K562 (cell line): Measurements from ENCODE around the gene OR2M4. TPM values are rescaled to one million over a fixed set of nuclear protein-coding genes. Genes with fewer than 3 reads are reported as not detected.
A peak's percentile ranks its signal among the peaks of the same experiment; 100 is the strongest.

Experiments used
- ATAC-seq: fragments of 200-7000 bp; cut with Tn5 transposase; 3 replicates; pipeline ENCODE4 v1.9.1; 2020; ENCODE audit warnings: moderate library complexity
- BruUV-seq: library from RNA; stranded (reverse); fragments of 400-500 nt; replicated peaks from 2 replicates; lab custom pipeline; 2021; lab: Mats Ljungman, UMichigan
- CTCF ChIA-PET: fragments of 300-600 bp; formaldehyde crosslinking; extraction: SDS; loops from one replicate; lab custom pipeline; 2021; ENCODE audit warnings: low intra/inter-chr PET ratio; lab: Yijun Ruan, JAX
- POLR2A ChIA-PET: fragments of 300-600, 350-650 bp; sonication (Branson Sonifier 250); formaldehyde crosslinking; extraction: SDS; loops from one replicate; lab custom pipeline; 2021; ENCODE audit warnings: antibody characterized with exemption, inconsistent platforms; lab: Yijun Ruan, JAX
- DNase-seq, 4 experiments: peaks; one replicate each; pipeline versions ENCODE4 v3.0.0 to v3.0.0-alpha.2; 2011 to 2018; ENCODE audit warnings: low spot score in 3 of 4, mixed read lengths in 3 of 4; ENCODE audit errors: extremely low read depth in 1 of 4
- FAIRE-seq: peaks from 2 replicates; lab custom pipeline; 2011; peaks lifted over from hg19 to GRCh38; lab: Jason Lieb, UNC
- H2AFZ ChIP-seq: 2 replicates; pipeline ENCODE4 v1.6.0; 2011; ENCODE audit warnings: low read depth, low read length, control low read depth, inconsistent platforms
- H3K27ac ChIP-seq: fragments of 200-600 bp; 3 replicates; pipeline ENCODE4 v1.8.0; 2011; ENCODE audit warnings: low read depth, mild to moderate bottlenecking, control low read depth, inconsistent platforms, low read length, moderate library complexity, mixed read lengths; ENCODE audit errors: extremely low read depth
- H3K27me3 ChIP-seq, 2 experiments: fragments of 300-600 bp in 1 of 2; 2 replicates in 1 of 2; 3 replicates in 1 of 2; pipeline versions ENCODE4 v1.6.0 to v1.8.0; 2011; ENCODE audit warnings: inconsistent platforms in 2 of 2, low read length in 2 of 2, mild to moderate bottlenecking in 1 of 2, mixed read lengths in 1 of 2, moderate library complexity in 1 of 2; ENCODE audit not compliant: control insufficient read depth in 2 of 2, insufficient read depth in 2 of 2
- H3K36me3 ChIP-seq: fragments of 300-600 bp; 3 replicates; pipeline ENCODE4 v1.8.0; 2011; ENCODE audit warnings: mild to moderate bottlenecking, low read length, inconsistent platforms; ENCODE audit not compliant: control insufficient read depth, insufficient read depth
- H3K4me1 ChIP-seq, 2 experiments: fragments of 200-600 bp in 1 of 2; replicated peaks in 1 of 2; 2 replicates in 1 of 2; 3 replicates in 1 of 2; pipeline versions ENCODE4 v1.5.1 to v1.8.0; 2011; ENCODE audit warnings: inconsistent platforms in 2 of 2, low read length in 2 of 2, mild to moderate bottlenecking in 1 of 2, mixed read lengths in 1 of 2, moderate library complexity in 1 of 2; ENCODE audit not compliant: control insufficient read depth in 2 of 2, insufficient read depth in 2 of 2
- H3K4me2 ChIP-seq: 2 replicates; pipeline ENCODE4 v1.6.1; 2011; ENCODE audit warnings: low read length, control low read depth, inconsistent platforms, mixed read lengths; ENCODE audit not compliant: insufficient read depth
- H3K4me3 ChIP-seq: fragments of 200-600 bp; sonication (generic), shearing (Covaris generic); 2 replicates; pipeline ENCODE4 v1.5.1; 2016; ENCODE audit warnings: control low read depth, inconsistent platforms
- H3K79me2 ChIP-seq: fragments of 200-600 bp; 3 replicates; pipeline ENCODE4 v1.8.0; 2011; ENCODE audit warnings: low read length, inconsistent platforms; ENCODE audit not compliant: control insufficient read depth, insufficient read depth
- H3K9ac ChIP-seq, 2 experiments: 2 replicates each; pipeline versions ENCODE4 v1.6.0 to v1.6.1; 2011; ENCODE audit warnings: low read depth in 2 of 2, low read length in 2 of 2, control low read depth in 1 of 2, inconsistent platforms in 1 of 2, mild to moderate bottlenecking in 1 of 2, mixed read lengths in 1 of 2; ENCODE audit not compliant: insufficient read depth in 1 of 2
- H3K9me1 ChIP-seq: one replicate; pipeline ENCODE4 v1.6.0; 2011; ENCODE audit warnings: inconsistent platforms, mild to moderate bottlenecking, low read length, moderate library complexity; ENCODE audit not compliant: control insufficient read depth, insufficient read depth
- H3K9me3 ChIP-seq: replicated peaks from 2 replicates; pipeline ENCODE4 v1.5.1; 2011; ENCODE audit warnings: low read depth, low read length, inconsistent platforms; ENCODE audit not compliant: control insufficient read depth, insufficient read depth
- H4K20me1 ChIP-seq: replicated peaks from 2 replicates; pipeline ENCODE4 v1.6.1; 2011; ENCODE audit warnings: low read length, inconsistent platforms, mixed read lengths; ENCODE audit not compliant: control insufficient read depth, insufficient read depth
- PURB ChIP-seq: sonication (generic); formaldehyde crosslinking; IDR thresholded peaks from 2 replicates; pipeline ENCODE4 v1.9.0; 2021; ENCODE audit warnings: low read depth, mild to moderate bottlenecking, missing genetic modification reagents
- ZNF316 ChIP-seq: fragments of 450-650 bp; IDR thresholded peaks from 2 replicates; pipeline ENCODE4 v1.6.1; 2016
- WGBS: fragments of 100-300 bp; shearing (Covaris generic); methylation state at CpG from one replicate; pipeline ENCODE4 v1.1.6; 2016; ENCODE audit warnings: low coverage, mixed read lengths; ENCODE audit not compliant: insufficient coverage; ENCODE audit errors: missing lambda C conversion rate; 5-methylcytosine and 5-hydroxymethylcytosine counted together
- in situ Hi-C: fragments of 300-500 bp; cut with MboI; formaldehyde crosslinking; loops from 4 replicates; pipeline ENCODE4 v1.15.0; 2018; ENCODE audit warnings: inconsistent platforms, mixed read lengths
- intact Hi-C: fragments of 100-400 bp; cut with micrococcal nuclease; formaldehyde crosslinking; loops from 2 replicates; pipeline ENCODE4 v1.14.2; 2022
- polyA plus RNA-seq, 8 experiments: library from polyadenylated mRNA; depleted of rRNA in 4 of 8; stranded (reverse) in 5 of 8; unstranded in 3 of 8; fragments of >200 nt; fragmentation: Nextera tagmentation in 2 of 8; fragmentation: Illumina TruSeq in 1 of 8; extraction: Ambion mirVana in 2 of 8; extraction: Trizol in 1 of 8; gene quantifications; 2 replicates each; pipeline versions ENCODE4 v1.2.1 to v1.2.3, GENCODE V29; 2011 to 2014; ENCODE audit warnings: inconsistent platforms in 1 of 8, missing spikeins in 1 of 8
- total RNA-seq, 7 experiments: library from RNA; depleted of rRNA in 6 of 7; stranded (reverse); fragments of >200 nt in 6 of 7; fragmentation: Illumina TruSeq in 2 of 7; extraction: Trizol in 2 of 7; gene quantifications; 2 replicates each; pipeline versions ENCODE4 v1.2.1 to v1.2.3, GENCODE V29; 2011 to 2021; ENCODE audit warnings: low replicate concordance in 1 of 7
- TF ChIP-seq, protein P1 (sequence below), 2 experiments: fragments of 450-650 bp; IDR thresholded peaks; 2 replicates each; pipeline ENCODE4 v1.6.1; 2018; ENCODE audit warnings: mild to moderate bottlenecking in 2 of 2, low read depth in 1 of 2; ENCODE audit not compliant: partially characterized antibody in 2 of 2

Gene OR2M4
- total and polyA plus RNA-seq, 9 of the 15 experiments (the other 6 are each of a cell fraction or from before 2014, with no cell fraction given): not detected

DNA sequence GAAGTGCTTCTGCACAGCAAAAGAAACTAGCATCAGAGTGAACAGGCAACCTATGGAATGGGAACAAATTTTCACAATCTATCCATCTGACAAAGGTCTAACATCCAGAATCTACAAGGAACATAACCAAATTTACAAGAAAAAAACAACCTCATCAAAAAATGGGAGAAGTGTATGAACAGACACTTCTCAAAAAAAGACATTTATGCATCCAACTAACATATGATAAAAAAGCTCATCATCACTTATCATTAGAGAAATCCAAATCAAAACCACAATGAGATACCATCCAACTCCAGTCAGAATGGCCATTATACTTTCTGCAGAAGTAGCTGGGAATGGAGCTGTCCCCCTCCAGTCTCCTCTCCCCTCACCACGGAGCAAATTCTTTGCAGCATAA, 37.1 kb upstream of the OR2M4 start:
- ChIA-PET CTCF (no interaction called here), POLR2A (no interaction called here)
- Histone ChIP-seq H3K4me1 (no peaks in the 10 kb centered on the region), H3K4me2 (no peak overlapping the region), H3K79me2 (no peaks in the 10 kb centered on the region), H3K36me3 (no peaks in the 10 kb centered on the region), H3K4me3 (no peak overlapping the region), H2AFZ (no peak overlapping the region), H3K9me1 (no peaks in the 10 kb centered on the region), H3K9me3 (no peaks in the 10 kb centered on the region; the same call in 1 of the 2 replicates), H4K20me1 (no peaks in the 10 kb centered on the region), H3K27me3 (no peaks in the 10 kb centered on the region), H3K9ac (no peak overlapping the region), H3K27ac (no peak overlapping the region)
- in situ Hi-C loops (no loop called here), intact Hi-C loops (no loop called here)
- no peak for ATAC-seq
- BruUV-seq: no TSS peak
- no peak for DNase-seq
- no peak for TF ChIP-seq PURB (CRISPR knock-in tag)
- TF ChIP-seq ZNF316: peak; percentile 30; the same call in 1 of the 2 replicates
- TF ChIP-seq, protein P1, sequence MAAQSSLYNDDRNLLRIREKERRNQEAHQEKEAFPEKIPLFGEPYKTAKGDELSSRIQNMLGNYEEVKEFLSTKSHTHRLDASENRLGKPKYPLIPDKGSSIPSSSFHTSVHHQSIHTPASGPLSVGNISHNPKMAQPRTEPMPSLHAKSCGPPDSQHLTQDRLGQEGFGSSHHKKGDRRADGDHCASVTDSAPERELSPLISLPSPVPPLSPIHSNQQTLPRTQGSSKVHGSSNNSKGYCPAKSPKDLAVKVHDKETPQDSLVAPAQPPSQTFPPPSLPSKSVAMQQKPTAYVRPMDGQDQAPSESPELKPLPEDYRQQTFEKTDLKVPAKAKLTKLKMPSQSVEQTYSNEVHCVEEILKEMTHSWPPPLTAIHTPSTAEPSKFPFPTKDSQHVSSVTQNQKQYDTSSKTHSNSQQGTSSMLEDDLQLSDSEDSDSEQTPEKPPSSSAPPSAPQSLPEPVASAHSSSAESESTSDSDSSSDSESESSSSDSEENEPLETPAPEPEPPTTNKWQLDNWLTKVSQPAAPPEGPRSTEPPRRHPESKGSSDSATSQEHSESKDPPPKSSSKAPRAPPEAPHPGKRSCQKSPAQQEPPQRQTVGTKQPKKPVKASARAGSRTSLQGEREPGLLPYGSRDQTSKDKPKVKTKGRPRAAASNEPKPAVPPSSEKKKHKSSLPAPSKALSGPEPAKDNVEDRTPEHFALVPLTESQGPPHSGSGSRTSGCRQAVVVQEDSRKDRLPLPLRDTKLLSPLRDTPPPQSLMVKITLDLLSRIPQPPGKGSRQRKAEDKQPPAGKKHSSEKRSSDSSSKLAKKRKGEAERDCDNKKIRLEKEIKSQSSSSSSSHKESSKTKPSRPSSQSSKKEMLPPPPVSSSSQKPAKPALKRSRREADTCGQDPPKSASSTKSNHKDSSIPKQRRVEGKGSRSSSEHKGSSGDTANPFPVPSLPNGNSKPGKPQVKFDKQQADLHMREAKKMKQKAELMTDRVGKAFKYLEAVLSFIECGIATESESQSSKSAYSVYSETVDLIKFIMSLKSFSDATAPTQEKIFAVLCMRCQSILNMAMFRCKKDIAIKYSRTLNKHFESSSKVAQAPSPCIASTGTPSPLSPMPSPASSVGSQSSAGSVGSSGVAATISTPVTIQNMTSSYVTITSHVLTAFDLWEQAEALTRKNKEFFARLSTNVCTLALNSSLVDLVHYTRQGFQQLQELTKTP (IDR thresholded peaks at IDR 0.05; ENCODE audit: low read depth in 1 of 2, partially characterized antibody in 2 of 2): peak in 1 of 2 experiments; percentile 92
- 0% methylated on average over 1 of the region's 1 CpG for WGBS
- FAIRE-seq: no peak
